Stimulated activated CD4-positive, alpha-beta T cell treated with anti-CD3 and anti-CD28 coated beads, Interleukin-4, amount 100 ng/mL, for 24 hours (primary cell): ENCODE data around the gene PDCD1LG2.

ENCODE experiments used
- DNase-seq: peaks from one replicate; pipeline ENCODE4 v3.0.0-alpha.2; 2020

The PDCD1LG2 gene

GRCh38 chr9:5532790-5533189 is 22.5 kb downstream of the PDCD1LG2 start:
- DNase-seq = no peak

- DNase-seq = no peak
Observed at GRCh38 chr9:5536684-5537083, 26.4 kb downstream of the PDCD1LG2 start.

- no peak for DNase-seq
Observed at GRCh38 chr9:5543875-5544702, 33.8 kb downstream of the PDCD1LG2 start.

- no peak for DNase-seq
Observed at GRCh38 chr9:5549658-5550650, 39.6 kb downstream of the PDCD1LG2 start.

GRCh38 chr9:5551368-5552150 is 41.2 kb downstream of the PDCD1LG2 start:
- no peak for DNase-seq

- no peak for DNase-seq
Observed at GRCh38 chr9:5552301-5552700, 42.0 kb downstream of the PDCD1LG2 start.

- no peak for DNase-seq
Observed at GRCh38 chr9:5553211-5553610, 42.9 kb downstream of the PDCD1LG2 start.

GRCh38 chr9:5554254-5554653 is 43.9 kb downstream of the PDCD1LG2 start:
- DNase-seq = no peak

GRCh38 chr9:5556101-5556705 is 45.9 kb downstream of the PDCD1LG2 start:
- no peak for DNase-seq

- peak; percentile 25 for DNase-seq
Observed at GRCh38 chr9:5557606-5558587, 47.6 kb downstream of the PDCD1LG2 start.

GRCh38 chr9:5559659-5560058 is 49.3 kb downstream of the PDCD1LG2 start:
- no peak for DNase-seq

- no peak for DNase-seq
Observed at GRCh38 chr9:5560443-5561100, 50.2 kb downstream of the PDCD1LG2 start.

GRCh38 chr9:5561828-5562488 is 51.6 kb downstream of the PDCD1LG2 start:
- DNase-seq = no peak

- DNase-seq = no peak
Observed at GRCh38 chr9:5562806-5563416, 52.6 kb downstream of the PDCD1LG2 start.

- DNase-seq = no peak
Observed at GRCh38 chr9:5563417-5563815, 53.1 kb downstream of the PDCD1LG2 start.

- DNase-seq = no peak
Observed at GRCh38 chr9:5563886-5564285, 53.6 kb downstream of the PDCD1LG2 start.

- no peak for DNase-seq
Observed at GRCh38 chr9:5566054-5566618, 55.8 kb downstream of the PDCD1LG2 start.

GRCh38 chr9:5568868-5569267 is 58.5 kb downstream of the PDCD1LG2 start:
- DNase-seq = no peak

GRCh38 chr9:5569409-5569808 is 59.1 kb downstream of the PDCD1LG2 start:
- DNase-seq = no peak
